NB4 (cell line): ENCODE measurements around the gene TPP2.

ENCODE experiments used
- DNase-seq: peaks from one replicate; pipeline ENCODE4 v3.0.0; 2010; ENCODE audit warnings: low read depth
- H3K4me3 ChIP-seq: one replicate; pipeline ENCODE4 v1.5.1; 2011; ENCODE audit warnings: mild to moderate bottlenecking, low read depth, low read length, moderate library complexity
- MAX ChIP-seq: IDR thresholded peaks from 2 replicates; pipeline ENCODE4 v1.6.1; 2011; ENCODE audit warnings: low read depth, low read length
- MYC ChIP-seq: IDR thresholded peaks from 2 replicates; pipeline ENCODE4 v1.6.1; 2011; ENCODE audit warnings: low read depth, low read length
- POLR2A ChIP-seq: IDR thresholded peaks from 2 replicates; pipeline ENCODE4 v1.6.1; 2011; ENCODE audit warnings: mild to moderate bottlenecking; ENCODE audit not compliant: insufficient read length; ENCODE audit errors: extremely low read depth
- TF ChIP-seq, protein P1 (sequence below): IDR thresholded peaks from one replicate; pipeline ENCODE4 v1.5.1; 2012; ENCODE audit warnings: low read depth, low read length

Gene TPP2

GRCh38 chr13:102558029-102558428, 38.8 kb upstream of the TPP2 start:
- H3K4me3 ChIP-seq = no peak overlapping the region
- DNase-seq = no peak
- TF ChIP-seq MYC (no peak), POLR2A (no peak), MAX (no peak)
- TF ChIP-seq, protein P1, sequence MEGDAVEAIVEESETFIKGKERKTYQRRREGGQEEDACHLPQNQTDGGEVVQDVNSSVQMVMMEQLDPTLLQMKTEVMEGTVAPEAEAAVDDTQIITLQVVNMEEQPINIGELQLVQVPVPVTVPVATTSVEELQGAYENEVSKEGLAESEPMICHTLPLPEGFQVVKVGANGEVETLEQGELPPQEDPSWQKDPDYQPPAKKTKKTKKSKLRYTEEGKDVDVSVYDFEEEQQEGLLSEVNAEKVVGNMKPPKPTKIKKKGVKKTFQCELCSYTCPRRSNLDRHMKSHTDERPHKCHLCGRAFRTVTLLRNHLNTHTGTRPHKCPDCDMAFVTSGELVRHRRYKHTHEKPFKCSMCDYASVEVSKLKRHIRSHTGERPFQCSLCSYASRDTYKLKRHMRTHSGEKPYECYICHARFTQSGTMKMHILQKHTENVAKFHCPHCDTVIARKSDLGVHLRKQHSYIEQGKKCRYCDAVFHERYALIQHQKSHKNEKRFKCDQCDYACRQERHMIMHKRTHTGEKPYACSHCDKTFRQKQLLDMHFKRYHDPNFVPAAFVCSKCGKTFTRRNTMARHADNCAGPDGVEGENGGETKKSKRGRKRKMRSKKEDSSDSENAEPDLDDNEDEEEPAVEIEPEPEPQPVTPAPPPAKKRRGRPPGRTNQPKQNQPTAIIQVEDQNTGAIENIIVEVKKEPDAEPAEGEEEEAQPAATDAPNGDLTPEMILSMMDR = no peak

DNA sequence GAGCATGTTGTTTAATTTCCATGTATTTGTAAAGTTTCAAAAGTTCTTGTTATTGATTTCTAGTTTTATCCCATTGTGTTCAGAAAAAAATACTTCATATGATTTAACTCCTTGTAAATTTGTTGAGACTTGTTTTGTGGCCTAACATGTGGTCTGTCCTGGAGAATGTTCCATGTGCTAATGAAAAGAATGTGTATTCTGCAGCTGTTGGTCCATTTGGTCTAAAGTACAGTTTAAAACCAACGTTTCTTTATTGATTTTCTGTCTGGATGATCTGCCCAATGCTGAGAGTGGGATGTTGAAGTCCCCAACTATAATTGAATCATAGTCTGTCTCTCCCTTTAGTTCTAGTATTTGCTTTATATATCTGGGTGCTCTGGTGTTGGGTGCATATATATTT, 34.9 kb upstream of the TPP2 start:
- TF ChIP-seq, protein P1 = no peak
- TF ChIP-seq MYC (no peak), MAX (no peak), POLR2A (no peak)
- H3K4me3 ChIP-seq = no peak overlapping the region
- no peak for DNase-seq

- no peak for TF ChIP-seq MAX
- TF ChIP-seq MYC = no peak
- TF ChIP-seq, protein P1 = no peak
- TF ChIP-seq POLR2A = no peak
- no peak for DNase-seq
Observed at GRCh38 chr13:102563267-102563666, 33.5 kb upstream of the TPP2 start.

GRCh38 chr13:102564564-102564963, 32.2 kb upstream of the TPP2 start:
- no peak for DNase-seq
- TF ChIP-seq MAX (no peak), MYC (no peak), POLR2A (no peak)
- TF ChIP-seq, protein P1 = no peak
- H3K4me3 ChIP-seq = no peak overlapping the region

More at GRCh38 chr13:102563267-102563666, 33.5 kb upstream of the TPP2 start:
- no peak overlapping the region for H3K4me3 ChIP-seq

- H3K4me3 ChIP-seq = no peak overlapping the region
- no peak for DNase-seq
- TF ChIP-seq MAX (no peak), MYC (no peak), POLR2A (no peak)
- TF ChIP-seq, protein P1 = no peak
Observed at GRCh38 chr13:102566513-102566912, 30.3 kb upstream of the TPP2 start.

DNA sequence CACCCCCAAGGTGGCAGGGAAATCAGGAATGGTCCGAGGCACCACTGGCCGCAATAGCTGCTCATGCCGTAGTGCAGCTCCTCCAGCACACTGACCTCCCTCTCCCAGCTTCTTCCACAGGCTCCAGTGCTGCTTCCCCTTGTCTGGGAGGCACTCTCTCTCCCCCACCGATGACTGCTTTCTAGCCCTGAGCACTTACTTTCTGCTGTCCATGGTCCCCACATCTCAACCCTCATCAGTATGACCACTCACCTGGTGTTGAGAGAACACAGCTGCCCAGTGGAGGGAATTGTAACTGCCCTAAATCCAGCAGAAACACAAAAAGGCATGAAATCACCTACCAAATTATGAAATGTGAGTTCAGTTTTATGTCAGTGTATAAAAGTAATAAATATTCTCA, 28.9 kb upstream of the TPP2 start:
- no peak for DNase-seq
- no peak for TF ChIP-seq MAX
- TF ChIP-seq, protein P1 = no peak
- TF ChIP-seq MYC = no peak
- no peak for TF ChIP-seq POLR2A

More for the DNA sequence above, 28.9 kb upstream of the TPP2 start:
- H3K4me3 ChIP-seq = no peak overlapping the region
